Natural killer cell (primary cell): ENCODE measurements around the gene KDM6B. TPM values are rescaled to one million over a fixed set of nuclear protein-coding genes. Genes with fewer than 3 reads are reported as not detected.
A peak's percentile ranks its signal among the peaks of the same experiment; 100 is the strongest.

Source experiments
- ATAC-seq, 3 donors: fragments of 150-1000 bp in 2 of 3; fragments of 200-7000 bp in 1 of 3; cut with Tn5 transposase; 1 replicate in 1 of 3; 2 replicates in 2 of 3; pipeline ENCODE4 v1.10.0; 2021; ENCODE audit warnings: mild to moderate bottlenecking in 2 of 3, moderate library complexity in 2 of 3
- DNase-seq, 2 donors: peaks; one replicate each; pipeline versions ENCODE4 v3.0.0 to v3.0.0-alpha.2; 2013 to 2021; ENCODE audit warnings: mixed read lengths in 1 of 2
- H3K27ac ChIP-seq: one replicate; pipeline ENCODE4 v1.5.1; 2013; ENCODE audit warnings: mild to moderate bottlenecking, low read length
- H3K27me3 ChIP-seq: one replicate; pipeline ENCODE4 v1.6.1; 2013; ENCODE audit warnings: low read length; ENCODE audit not compliant: control insufficient read depth, insufficient read depth
- H3K36me3 ChIP-seq: one replicate; pipeline ENCODE4 v1.6.1; 2013; ENCODE audit warnings: low read length; ENCODE audit not compliant: control insufficient read depth, insufficient read depth
- H3K4me1 ChIP-seq: one replicate; pipeline ENCODE4 v1.6.1; 2013; ENCODE audit warnings: low read length; ENCODE audit not compliant: control insufficient read depth, insufficient read depth
- H3K4me3 ChIP-seq: one replicate; pipeline ENCODE4 v1.5.1; 2013; ENCODE audit warnings: low read length
- H3K9me3 ChIP-seq: one replicate; pipeline ENCODE4 v1.6.1; 2013; ENCODE audit warnings: low read length; ENCODE audit not compliant: control insufficient read depth, insufficient read depth
- H3K27ac Mint-ChIP-seq, 2 donors: one replicate each; pipeline ENCODE4 v1.8.0; 2022; ENCODE audit warnings: mild to moderate bottlenecking in 2 of 2, mixed read lengths in 2 of 2, moderate library complexity in 1 of 2
- H3K27me3 Mint-ChIP-seq, 2 donors: one replicate each; pipeline ENCODE4 v1.8.0; 2022; ENCODE audit warnings: low read depth in 2 of 2, mixed read lengths in 2 of 2
- H3K36me3 Mint-ChIP-seq: one replicate; pipeline ENCODE4 v1.8.0; 2022; ENCODE audit warnings: mixed read lengths
- H3K4me1 Mint-ChIP-seq, 2 donors: one replicate each; pipeline ENCODE4 v1.8.0; 2022; ENCODE audit warnings: mixed read lengths in 2 of 2
- H3K4me3 Mint-ChIP-seq: one replicate; pipeline ENCODE4 v1.8.0; 2022; ENCODE audit warnings: mild to moderate bottlenecking, moderate library complexity, mixed read lengths
- H3K9me3 Mint-ChIP-seq, 2 donors: one replicate each; pipeline ENCODE4 v1.8.0; 2022; ENCODE audit warnings: mixed read lengths in 2 of 2
- WGBS: methylation state at CpG from one replicate; pipeline ENCODE4 v1.1.7; 2013; ENCODE audit warnings: missing lambda C conversion rate; ENCODE audit not compliant: insufficient coverage; 5-methylcytosine and 5-hydroxymethylcytosine counted together
- intact Hi-C: fragments of 100-400 bp; cut with micrococcal nuclease; formaldehyde crosslinking; loops from one replicate; pipeline ENCODE4 v1.14.2; 2022
- total RNA-seq, 4 donors: library from RNA; stranded (reverse); fragments of 120-200 nt in 1 of 4; gene quantifications; one replicate each; pipeline versions ENCODE4 v1.2.3 to v1.2.4, GENCODE V29; 2013 to 2022
- TF ChIP-seq, protein P1 (sequence below): fragments of 200-600 bp; IDR thresholded peaks from one replicate; pipeline ENCODE4 v1.8.0; 2022; ENCODE audit warnings: antibody characterized with exemption

KDM6B gene
- total RNA-seq, 3 donors from 2014 or later (not counting 1 experiment from before 2014, with no cell fraction given): 104 to 165 (median 149) TPM

DNA sequence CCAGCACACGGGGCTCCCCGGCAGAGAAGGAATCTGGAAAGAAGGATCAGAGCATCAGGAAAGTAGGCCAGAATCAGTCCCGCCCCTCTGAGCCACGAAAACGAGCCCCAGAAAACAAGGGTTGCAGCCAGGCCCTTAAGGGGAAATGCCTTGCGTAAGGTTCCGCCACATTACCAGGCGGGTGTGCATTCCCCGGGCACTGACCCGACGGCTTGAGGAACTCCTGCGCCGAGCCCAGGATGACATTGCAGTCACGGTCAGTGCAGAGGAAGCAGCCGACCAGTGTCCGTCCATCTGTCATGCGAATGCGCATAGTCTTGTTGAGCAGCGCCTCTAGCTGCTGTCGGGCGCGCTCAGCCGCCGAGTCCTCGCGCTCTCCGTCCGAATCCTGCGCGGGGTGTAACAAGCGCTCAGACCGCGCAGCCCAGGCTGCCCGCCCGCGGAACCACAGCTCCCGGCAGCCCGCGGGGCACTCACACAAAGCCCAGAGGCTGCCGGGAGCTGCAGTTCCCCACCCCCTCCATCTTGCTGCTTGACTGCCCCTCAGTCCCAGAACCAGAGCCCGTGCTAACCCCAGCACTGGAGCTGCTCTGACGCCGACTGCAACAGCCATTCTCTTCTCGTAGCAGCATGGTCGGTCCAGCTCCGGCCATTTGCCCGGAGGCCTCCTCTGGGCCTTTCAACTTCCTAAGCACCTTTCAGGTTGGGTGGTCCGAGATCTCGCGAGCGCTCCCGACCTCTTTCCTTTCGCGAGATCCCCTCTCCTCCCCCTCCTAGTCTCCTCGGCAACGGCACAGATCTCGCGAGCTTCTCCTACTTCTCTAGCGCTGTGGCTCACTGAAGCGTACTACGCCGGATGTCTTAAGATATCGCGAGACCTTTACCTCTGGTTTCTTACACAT, 23.0 kb downstream of the KDM6B start, which contains the start of gene NAA38:
Gene NAA38, minus strand, starts transcription at position 749 of the 902 bp plus-strand sequence. Its CDS starts 96 bp downstream, at position 653.
- Histone ChIP-seq H3K27me3 (no peaks in the 10 kb centered on the region), H3K4me1 (peaks cover 34% of the 10 kb centered on the region), H3K27ac (peak within 1 kb of the TSS; percentile 92), H3K36me3 (peaks cover 2% of the 10 kb centered on the region), H3K4me3 (peak within 1 kb of the TSS; percentile 86), H3K9me3 (no peaks in the 10 kb centered on the region)
- H3K9me3 Mint-ChIP-seq: no peaks in the 10 kb centered on the region
- no peaks in the 10 kb centered on the region for H3K27me3 Mint-ChIP-seq
- peak; percentile 75 to 92 (median 82) for ATAC-seq
- H3K36me3 Mint-ChIP-seq: no peaks in the 10 kb centered on the region
- TF ChIP-seq, protein P1, sequence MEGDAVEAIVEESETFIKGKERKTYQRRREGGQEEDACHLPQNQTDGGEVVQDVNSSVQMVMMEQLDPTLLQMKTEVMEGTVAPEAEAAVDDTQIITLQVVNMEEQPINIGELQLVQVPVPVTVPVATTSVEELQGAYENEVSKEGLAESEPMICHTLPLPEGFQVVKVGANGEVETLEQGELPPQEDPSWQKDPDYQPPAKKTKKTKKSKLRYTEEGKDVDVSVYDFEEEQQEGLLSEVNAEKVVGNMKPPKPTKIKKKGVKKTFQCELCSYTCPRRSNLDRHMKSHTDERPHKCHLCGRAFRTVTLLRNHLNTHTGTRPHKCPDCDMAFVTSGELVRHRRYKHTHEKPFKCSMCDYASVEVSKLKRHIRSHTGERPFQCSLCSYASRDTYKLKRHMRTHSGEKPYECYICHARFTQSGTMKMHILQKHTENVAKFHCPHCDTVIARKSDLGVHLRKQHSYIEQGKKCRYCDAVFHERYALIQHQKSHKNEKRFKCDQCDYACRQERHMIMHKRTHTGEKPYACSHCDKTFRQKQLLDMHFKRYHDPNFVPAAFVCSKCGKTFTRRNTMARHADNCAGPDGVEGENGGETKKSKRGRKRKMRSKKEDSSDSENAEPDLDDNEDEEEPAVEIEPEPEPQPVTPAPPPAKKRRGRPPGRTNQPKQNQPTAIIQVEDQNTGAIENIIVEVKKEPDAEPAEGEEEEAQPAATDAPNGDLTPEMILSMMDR: no peak
- DNase-seq: peak; percentile 89 to 99
- no peak within 1 kb of the TSS for H3K27ac Mint-ChIP-seq
- H3K4me1 Mint-ChIP-seq: peaks cover 6 to 9% of the 10 kb centered on the region in 2 donors
- H3K4me3 Mint-ChIP-seq: no peak within 1 kb of the TSS
- intact Hi-C loops: loop anchor here (1.0 to 10.0 kb wide), 5 partner anchors 15 to 170 kb away; partner anchors contain the start of genes KDM6B, TP53 and WRAP53
- under 1% methylated on average over 64 of the region's 64 CpGs for WGBS

DNA sequence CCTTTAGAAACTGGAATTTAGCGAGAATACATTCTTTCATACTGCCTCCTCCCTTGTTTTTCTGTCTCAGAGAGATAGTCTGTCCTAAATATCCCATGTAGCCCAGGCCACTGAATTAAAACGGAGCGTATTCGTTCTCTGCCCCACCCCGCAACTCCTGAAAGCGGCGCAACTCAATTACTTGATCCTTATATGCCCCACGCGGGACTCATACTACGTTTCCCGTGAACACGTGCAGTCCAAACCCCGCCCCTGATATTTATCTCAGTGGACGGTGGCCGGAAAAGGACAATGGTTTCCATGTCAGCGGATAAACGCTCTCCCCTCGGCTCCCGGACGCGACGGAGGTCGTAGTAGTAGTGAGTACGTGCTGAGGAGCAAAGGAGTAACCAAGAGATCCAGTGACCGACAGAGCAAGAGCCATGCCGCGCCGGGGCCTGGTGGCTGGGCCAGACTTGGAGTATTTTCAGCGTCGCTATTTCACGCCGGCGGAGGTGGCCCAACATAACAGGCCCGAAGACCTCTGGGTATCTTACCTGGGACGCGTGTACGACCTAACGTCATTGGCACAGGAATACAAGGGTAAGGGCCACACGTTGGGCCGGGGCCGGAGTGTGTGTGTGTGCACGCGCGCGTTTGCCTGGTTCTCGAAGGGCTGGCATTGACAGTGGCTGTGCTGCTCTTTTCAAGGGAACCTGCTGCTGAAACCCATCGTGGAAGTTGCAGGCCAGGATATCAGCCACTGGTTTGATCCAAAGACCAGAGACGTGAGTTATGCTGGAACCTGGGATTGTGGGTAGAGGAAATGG, 23.9 kb downstream of the KDM6B start, which contains the start of gene CYB5D1:
Gene CYB5D1, plus strand, starts transcription at position 291 of the 809 bp plus-strand sequence. Its CDS starts 132 bp downstream, at position 423.
- WGBS: 11% methylated on average over 48 of the region's 48 CpGs
- Mint-ChIP-seq H3K4me1 (peaks cover 5 to 9% of the 10 kb centered on the region in 2 donors), H3K4me3 (no peak within 1 kb of the TSS), H3K9me3 (no peaks in the 10 kb centered on the region), H3K27me3 (no peaks in the 10 kb centered on the region), H3K27ac (no peak within 1 kb of the TSS), H3K36me3 (no peaks in the 10 kb centered on the region)
- H3K27ac ChIP-seq: peak within 1 kb of the TSS; percentile 92
- peaks cover 2% of the 10 kb centered on the region for H3K36me3 ChIP-seq
- ATAC-seq (peak; percentile 52 to 74 (median 53)), DNase-seq (peak; percentile 85 to 95)
- no peaks in the 10 kb centered on the region for H3K27me3 ChIP-seq
- intact Hi-C loops: loop anchor here (1.0 to 10.0 kb wide), 5 partner anchors 16 to 171 kb away; partner anchors contain the start of genes KDM6B, TP53 and WRAP53
- peak within 1 kb of the TSS; percentile 86 for H3K4me3 ChIP-seq
- H3K4me1 ChIP-seq: peaks cover 27% of the 10 kb centered on the region
- TF ChIP-seq, protein P1: no peak
- no peaks in the 10 kb centered on the region for H3K9me3 ChIP-seq

DNA sequence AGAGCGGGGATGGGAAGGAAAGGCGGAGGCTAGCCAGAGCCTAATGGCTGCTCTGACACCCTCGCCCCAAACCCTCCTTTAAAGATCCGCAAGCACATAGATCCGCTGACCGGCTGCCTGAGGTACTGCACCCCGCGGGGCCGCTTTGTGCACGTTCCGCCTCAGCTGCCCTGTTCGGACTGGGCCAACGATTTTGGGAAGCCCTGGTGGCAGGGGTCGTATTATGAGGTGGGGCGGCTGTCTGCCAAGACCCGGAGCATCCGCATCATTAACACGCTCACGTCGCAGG, 24.4 kb downstream of the KDM6B start:
- intact Hi-C loops: loop anchor here (5.0 to 10.0 kb wide), 2 partner anchors 114 to 171 kb away; partner anchors contain the start of genes TP53 and WRAP53
- Histone ChIP-seq H3K27me3 (no peaks in the 10 kb centered on the region), H3K36me3 (peaks cover 2% of the 10 kb centered on the region), H3K9me3 (no peaks in the 10 kb centered on the region), H3K4me1 (peaks cover 27% of the 10 kb centered on the region), H3K4me3 (peak overlapping the region; percentile 86), H3K27ac (peak overlapping the region; percentile 92)
- Mint-ChIP-seq H3K4me1 (peaks cover 6 to 9% of the 10 kb centered on the region in 2 donors), H3K9me3 (no peaks in the 10 kb centered on the region), H3K27me3 (no peaks in the 10 kb centered on the region), H3K27ac (no peak overlapping the region), H3K4me3 (no peak overlapping the region), H3K36me3 (no peaks in the 10 kb centered on the region)
- WGBS: 77% methylated on average over 20 of the region's 20 CpGs
- ATAC-seq (no peak), DNase-seq (peak; percentile 20 to 59)
- TF ChIP-seq, protein P1: no peak
